Measurements from ENCODE around the gene DBNDD2.
A peak's percentile ranks its signal among the peaks of the same experiment; 100 is the strongest.

The DBNDD2 gene

DNA sequence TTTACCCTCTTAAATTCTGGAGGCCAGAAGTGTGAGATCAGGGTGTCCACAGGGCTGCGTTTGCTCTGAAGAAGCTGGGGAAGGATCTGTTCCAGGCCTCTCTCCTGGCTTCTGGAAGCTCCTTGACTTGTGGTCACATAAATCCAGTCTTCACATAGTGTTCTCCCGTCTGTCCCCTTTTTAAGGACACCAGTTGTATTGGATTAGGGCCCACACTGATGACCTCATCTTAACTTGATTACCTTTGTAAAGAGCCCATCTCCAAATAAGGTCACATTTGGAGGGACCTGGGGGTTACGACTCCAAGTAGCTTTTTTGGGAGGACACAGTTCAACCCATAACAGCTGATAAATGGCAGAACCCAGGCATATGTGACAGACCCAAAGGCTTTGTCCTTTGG lies 41.4 kb downstream of the DBNDD2 start:
- DNase-seq (ENCODE audit: low read depth in 2 of 2): no peak

DNA sequence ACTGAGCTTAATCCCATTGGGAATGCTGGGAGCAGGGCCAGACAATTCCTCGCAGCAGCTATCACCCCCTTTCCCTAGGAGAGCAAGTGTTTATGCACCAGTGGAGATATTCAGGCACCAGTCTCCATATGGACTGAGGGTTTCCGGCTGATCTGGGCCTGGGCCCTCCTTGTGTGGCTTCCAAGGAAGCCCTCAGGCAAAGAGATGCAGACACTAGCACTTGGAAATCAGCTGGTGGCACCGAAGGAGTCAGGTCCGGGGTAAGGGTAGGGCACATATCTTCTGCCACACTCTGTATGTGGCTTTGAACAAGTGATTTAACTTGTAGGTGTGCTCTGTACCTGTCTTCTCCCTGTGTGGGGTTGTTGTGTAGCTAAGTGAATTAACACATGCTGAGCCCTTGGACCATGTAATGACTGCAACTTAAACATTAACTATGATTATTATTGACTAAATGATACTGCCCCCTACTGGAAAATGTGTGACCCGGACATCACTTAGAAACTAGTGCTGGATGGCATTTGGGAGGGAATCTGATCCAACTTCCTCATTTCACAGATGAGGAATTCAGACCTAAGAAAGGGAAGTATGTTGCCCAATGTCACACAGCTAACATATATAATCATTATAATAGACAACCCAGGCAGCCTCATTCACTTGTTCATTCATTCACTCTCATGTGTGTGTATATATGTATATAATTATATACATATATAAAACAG lies 42.2 kb downstream of the DBNDD2 start:
- peak in 1 of 2 experiments; percentile 8 for DNase-seq (ENCODE audit: low read depth in 2 of 2)

GRCh38 chr20:45452238-45452637 lies 44.1 kb downstream of the DBNDD2 start:
- DNase-seq (ENCODE audit: low read depth in 2 of 2): no peak

- DNase-seq (ENCODE audit: low read depth in 2 of 2): no peak
Observed at GRCh38 chr20:45452772-45453691, 44.9 kb downstream of the DBNDD2 start.

GRCh38 chr20:45456632-45457031 lies 48.5 kb downstream of the DBNDD2 start:
- DNase-seq (ENCODE audit: low read depth in 2 of 2): no peak

DNA sequence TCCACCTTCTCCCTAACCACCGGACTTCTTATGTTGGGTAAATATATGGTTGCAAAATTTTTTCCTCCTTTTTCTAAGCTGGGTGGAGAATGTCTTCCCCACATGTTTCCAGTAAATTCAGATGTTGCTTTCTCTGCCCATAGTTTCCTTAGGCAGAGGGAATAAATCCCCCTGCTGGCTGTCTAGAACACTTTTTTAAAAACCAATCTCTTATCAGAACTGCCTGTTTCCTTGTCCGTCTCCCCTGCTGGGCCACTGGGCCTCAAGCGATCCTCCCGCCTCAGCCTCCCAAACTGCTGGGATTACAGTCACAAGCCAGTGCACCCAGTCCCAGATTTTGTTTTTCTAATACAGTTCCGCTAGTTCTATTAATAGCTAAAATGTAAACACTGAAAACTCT lies 51.5 kb downstream of the DBNDD2 start:
- no peak for DNase-seq (ENCODE audit: low read depth in 2 of 2)
